A172 (cell line): ENCODE results near the gene ZNF575. TPM values are rescaled to one million over a fixed set of nuclear protein-coding genes. Genes with fewer than 3 reads are reported as not detected.

ENCODE experiments used
- DNase-seq: peaks from one replicate; pipeline ENCODE4 v3.0.0-alpha.2; 2015; ENCODE audit warnings: low spot score
- total RNA-seq: library from RNA; depleted of rRNA; stranded (reverse); fragments of >200 nt; shearing (Covaris generic); gene quantifications from 2 replicates; pipeline ENCODE4 v1.2.3, GENCODE V29; 2014; rRNA removed

The ZNF575 gene
- total RNA-seq, 1 experiment from 2014 or later = 0.62 TPM

- no peak for DNase-seq
These were observed 39.2 kb downstream of the ZNF575 start for GRCh38 chr19:43572171-43572588.

- DNase-seq = peak; percentile 94
These were observed 41.6 kb downstream of the ZNF575 start for GRCh38 chr19:43574424-43575155.

GRCh38 chr19:43575156-43575950 lies 42.4 kb downstream of the ZNF575 start, which contains the start of the genes PINLYP and XRCC1:
PINLYP (plus strand) TSS chr19:43575801; CDS start chr19:43577192, 1,391 bp downstream.
XRCC1 (minus strand) TSS chr19:43575527; CDS start chr19:43575458, 69 bp downstream.
- peak; percentile 98 for DNase-seq

GRCh38 chr19:43575955-43576878 lies 43.2 kb downstream of the ZNF575 start:
- DNase-seq = no peak

- DNase-seq = no peak
These were observed 45.8 kb downstream of the ZNF575 start for GRCh38 chr19:43578787-43579186.

GRCh38 chr19:43581467-43581866 lies 48.5 kb downstream of the ZNF575 start:
- DNase-seq = no peak

- no peak for DNase-seq
These were observed 49.5 kb downstream of the ZNF575 start for GRCh38 chr19:43582495-43582894.

- DNase-seq = no peak
These were observed 51.5 kb downstream of the ZNF575 start for GRCh38 chr19:43584484-43584883.

Other genes with a start within 250 kb of the ZNF575 start
- gene CD177, start 179.5 kb upstream of the ZNF575 start, total RNA-seq = 0.67 and 0.78 TPM in 2 replicates
- not detected in 2 replicates for gene TEX101, start 118.3 kb upstream of the ZNF575 start, total RNA-seq
- 0.43 TPM in 1 of 2 replicates, not detected in the other for gene LYPD3, start 67.6 kb upstream of the ZNF575 start, total RNA-seq
- gene PHLDB3, start 28.4 kb upstream of the ZNF575 start, total RNA-seq = 9.8 and 10.9 TPM in 2 replicates
- gene ETHE1, start 6.0 kb upstream of the ZNF575 start, total RNA-seq = 44.0 and 45.7 TPM in 2 replicates
- 53.9 and 57.1 TPM in 2 replicates for gene XRCC1, start 42.3 kb downstream of the ZNF575 start, total RNA-seq
- 0.38 TPM in 1 of 2 replicates, not detected in the other for gene PINLYP, start 42.6 kb downstream of the ZNF575 start, total RNA-seq
- 22.0 and 37.2 TPM in 2 replicates for gene IRGQ, start 62.9 kb downstream of the ZNF575 start, total RNA-seq
- 15.8 and 22.5 TPM in 2 replicates for gene ZNF576, start 63.4 kb downstream of the ZNF575 start, total RNA-seq
- gene SRRM5, start 78.9 kb downstream of the ZNF575 start, total RNA-seq = not detected in 2 replicates
- gene ZNF428, start 86.4 kb downstream of the ZNF575 start, total RNA-seq = 56.8 and 59.2 TPM in 2 replicates
- 78.5 and 139 TPM in 2 replicates for gene CADM4, start 106.7 kb downstream of the ZNF575 start, total RNA-seq
- gene PLAUR, start 137.0 kb downstream of the ZNF575 start, total RNA-seq = 159 and 160 TPM in 2 replicates
- not detected in 2 replicates for gene IRGC, start 182.9 kb downstream of the ZNF575 start, total RNA-seq
- 15.9 and 23.1 TPM in 2 replicates for gene SMG9, start 221.8 kb downstream of the ZNF575 start, total RNA-seq
- gene KCNN4, start 247.8 kb downstream of the ZNF575 start, total RNA-seq = 57.6 and 68.6 TPM in 2 replicates